ENCODE measurements around the gene DOCK10.
A peak's percentile ranks its signal among the peaks of the same experiment; 100 is the strongest.

DOCK10 gene

DNA sequence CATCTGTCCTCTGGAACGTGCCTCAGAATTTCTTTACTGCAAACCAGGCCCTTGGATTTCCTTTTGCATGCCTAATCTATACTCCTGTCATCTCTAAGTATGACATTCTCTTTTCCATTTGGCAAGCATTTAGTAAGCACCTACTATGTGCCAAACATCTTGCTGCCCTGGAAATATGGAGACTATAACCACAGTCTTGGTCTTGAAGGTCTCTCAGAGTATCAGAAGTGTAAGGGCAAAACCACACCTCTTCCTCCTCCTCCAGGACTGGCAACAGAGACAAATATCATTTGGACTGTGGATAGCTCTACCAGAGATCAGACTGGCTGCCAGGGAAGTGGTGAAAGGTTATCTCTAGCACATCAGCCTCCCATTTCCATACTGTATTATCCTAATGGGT, 11.4 kb downstream of the DOCK10 start:
- H3K4me3 Mint-ChIP-seq, result no peak overlapping the region
- peaks cover 68% of the 10 kb centered on the region for H3K4me1 Mint-ChIP-seq
- ATAC-seq (no peak), DNase-seq (ENCODE audit: low spot score in 2 of 2) (no peak)
- H3K9me3 Mint-ChIP-seq, result no peaks in the 10 kb centered on the region
- peak overlapping the region; percentile 36 for H3K27ac Mint-ChIP-seq
- peaks cover 16% of the 10 kb centered on the region for H3K36me3 Mint-ChIP-seq

DNA sequence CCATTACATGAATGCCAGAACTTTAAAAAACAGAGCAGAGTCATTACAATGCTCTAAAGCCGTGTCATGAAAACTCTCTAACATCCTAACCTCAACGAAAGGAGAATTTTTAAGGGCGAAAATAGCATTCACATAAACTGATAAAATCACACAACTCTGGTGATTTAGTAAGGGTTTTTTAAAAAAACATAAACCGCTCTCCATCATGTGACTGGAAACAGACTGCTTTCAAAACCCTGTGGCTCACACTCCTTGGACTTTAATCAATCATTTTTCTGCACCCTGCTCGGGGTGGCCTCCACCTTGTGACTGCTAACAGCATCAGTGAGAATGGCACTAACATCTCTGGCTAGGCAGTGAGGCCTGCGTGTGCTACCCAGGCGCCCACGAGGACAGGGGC, 12.1 kb downstream of the DOCK10 start:
- peaks cover 16% of the 10 kb centered on the region for H3K36me3 Mint-ChIP-seq
- no peak overlapping the region for H3K4me3 Mint-ChIP-seq
- DNase-seq (ENCODE audit: low spot score in 2 of 2), result no peak

DNA sequence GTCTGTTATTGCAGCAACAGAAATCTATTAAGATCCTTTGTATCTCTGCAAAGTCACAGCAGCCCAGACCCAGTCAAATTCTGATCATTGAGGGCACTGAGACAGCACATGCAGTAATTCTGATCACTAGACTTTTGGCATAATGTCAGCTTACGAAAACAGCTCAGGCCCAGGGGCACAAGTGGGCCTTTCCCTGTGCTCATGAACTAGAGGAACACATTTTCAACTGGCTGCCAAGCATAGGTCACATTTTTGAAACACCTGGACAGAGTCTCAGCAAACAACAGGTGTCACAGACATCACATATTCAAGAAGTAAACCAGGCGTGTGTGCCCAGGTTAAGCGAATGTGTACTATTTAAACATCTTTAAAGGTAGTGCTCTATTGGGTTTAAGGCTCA, 13.7 kb downstream of the DOCK10 start:
- DNase-seq (ENCODE audit: low spot score in 2 of 2), result no peak
- H3K4me1 Mint-ChIP-seq, result peaks cover 58% of the 10 kb centered on the region
- no peak for ATAC-seq
- H3K9me3 Mint-ChIP-seq, result no peaks in the 10 kb centered on the region
- H3K36me3 Mint-ChIP-seq, result peaks cover 17% of the 10 kb centered on the region
- H3K4me3 Mint-ChIP-seq, result no peak overlapping the region
- no peak overlapping the region for H3K27ac Mint-ChIP-seq

More for the DNA sequence above, 12.1 kb downstream of the DOCK10 start:
- peak; percentile 51 for ATAC-seq
- Mint-ChIP-seq H3K27ac (peak overlapping the region; percentile 70), H3K9me3 (no peaks in the 10 kb centered on the region), H3K4me1 (peaks cover 68% of the 10 kb centered on the region)

DNA sequence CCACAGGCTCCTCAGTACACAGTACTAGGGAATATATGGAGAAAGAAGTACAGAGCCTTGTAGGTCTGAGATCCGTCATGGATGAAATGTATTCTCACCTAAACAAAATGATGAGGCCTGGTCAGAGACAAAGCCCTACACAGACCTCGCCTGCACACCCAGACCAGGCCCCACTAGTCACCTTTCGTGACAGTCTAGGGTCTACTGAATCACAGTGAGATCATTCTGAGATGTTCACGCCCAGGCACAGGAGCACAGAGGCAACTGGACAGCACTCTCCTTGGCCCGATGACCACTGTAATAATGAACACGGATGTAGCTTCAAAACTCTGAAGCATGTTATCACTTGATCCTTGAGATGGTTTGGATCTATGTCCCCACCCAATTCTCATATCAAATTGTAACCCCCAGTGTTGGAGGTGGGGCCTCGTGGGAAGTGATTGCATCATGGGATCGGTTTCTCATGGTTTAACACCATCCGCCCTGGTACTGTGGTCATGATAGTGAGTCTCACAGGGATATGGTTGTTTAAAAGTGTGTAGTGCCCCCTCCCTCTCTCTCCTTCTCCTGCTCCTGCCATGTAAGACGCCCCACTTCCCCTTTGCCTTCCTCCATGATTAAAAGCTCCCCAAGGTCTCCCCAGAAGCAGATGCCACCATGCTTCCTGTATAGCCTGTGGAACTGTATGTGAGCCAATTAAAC, 15.1 kb downstream of the DOCK10 start:
- Mint-ChIP-seq H3K4me3 (peak overlapping the region; percentile 2), H3K4me1 (peaks cover 66% of the 10 kb centered on the region)
- peak; percentile 95 for ATAC-seq

DNA sequence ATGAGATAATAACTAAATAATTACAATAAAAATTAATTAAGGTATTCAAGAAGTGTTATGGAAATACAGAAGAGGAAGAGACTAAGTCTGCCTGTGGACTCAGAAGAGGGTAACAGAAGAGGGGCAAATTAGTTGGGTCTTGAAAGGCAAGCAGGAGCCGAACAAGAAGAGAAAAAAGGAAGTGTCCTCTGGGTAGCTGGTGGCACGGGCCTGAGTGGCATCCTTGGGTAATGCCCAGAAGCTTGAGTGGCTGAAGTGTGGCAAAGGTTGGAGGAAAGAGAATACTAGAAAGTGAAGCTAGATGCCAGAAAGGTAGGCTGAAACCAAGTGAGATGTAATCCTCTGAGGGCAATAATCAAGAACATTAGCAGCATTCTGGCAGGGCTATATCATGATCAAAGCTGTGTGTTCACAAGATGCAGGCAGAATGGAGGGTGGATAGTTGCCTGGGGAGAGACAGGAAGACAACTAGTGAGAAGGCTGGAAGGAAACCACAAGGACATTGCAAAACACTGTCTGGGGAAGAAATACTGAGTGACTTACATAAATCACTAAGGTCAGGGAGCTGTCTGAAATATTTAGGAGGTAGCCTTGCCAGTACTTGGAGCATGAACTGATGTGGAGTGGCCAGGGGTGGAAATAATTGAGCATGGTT, 16.2 kb downstream of the DOCK10 start:
- peak overlapping the region; percentile 58 for H3K27ac Mint-ChIP-seq
- H3K4me1 Mint-ChIP-seq, result peaks cover 57% of the 10 kb centered on the region
- no peaks in the 10 kb centered on the region for H3K9me3 Mint-ChIP-seq
- peak overlapping the region; percentile 2 for H3K4me3 Mint-ChIP-seq
- peaks cover 13% of the 10 kb centered on the region for H3K36me3 Mint-ChIP-seq
- DNase-seq (ENCODE audit: low spot score in 2 of 2) (no peak), ATAC-seq (no peak)

More for the DNA sequence above, 15.1 kb downstream of the DOCK10 start:
- no peaks in the 10 kb centered on the region for H3K9me3 Mint-ChIP-seq
- H3K27ac Mint-ChIP-seq, result peak overlapping the region; percentile 58
- no peak for DNase-seq (ENCODE audit: low spot score in 2 of 2)
- peaks cover 13% of the 10 kb centered on the region for H3K36me3 Mint-ChIP-seq

DNA sequence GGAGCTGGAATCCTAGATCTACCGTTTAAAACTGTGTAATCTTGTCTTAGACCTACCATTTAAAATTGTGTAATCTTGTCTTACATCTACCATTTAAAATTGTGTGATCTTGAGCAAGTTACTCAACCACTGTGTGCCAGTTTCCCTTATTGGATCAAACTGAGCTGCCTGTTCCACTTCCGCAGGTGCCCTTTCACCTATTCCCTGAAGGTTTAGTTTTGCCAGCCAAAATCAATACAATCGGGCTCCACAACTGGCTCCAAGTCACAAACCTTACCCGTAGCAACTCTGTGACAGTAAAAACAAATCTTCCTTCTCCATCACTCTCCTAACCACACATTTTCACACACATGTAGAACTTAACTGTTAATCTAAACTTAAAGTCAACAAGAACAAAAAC, 20.1 kb downstream of the DOCK10 start:
- Mint-ChIP-seq H3K27ac (no peak overlapping the region), H3K4me3 (no peak overlapping the region)

DNA sequence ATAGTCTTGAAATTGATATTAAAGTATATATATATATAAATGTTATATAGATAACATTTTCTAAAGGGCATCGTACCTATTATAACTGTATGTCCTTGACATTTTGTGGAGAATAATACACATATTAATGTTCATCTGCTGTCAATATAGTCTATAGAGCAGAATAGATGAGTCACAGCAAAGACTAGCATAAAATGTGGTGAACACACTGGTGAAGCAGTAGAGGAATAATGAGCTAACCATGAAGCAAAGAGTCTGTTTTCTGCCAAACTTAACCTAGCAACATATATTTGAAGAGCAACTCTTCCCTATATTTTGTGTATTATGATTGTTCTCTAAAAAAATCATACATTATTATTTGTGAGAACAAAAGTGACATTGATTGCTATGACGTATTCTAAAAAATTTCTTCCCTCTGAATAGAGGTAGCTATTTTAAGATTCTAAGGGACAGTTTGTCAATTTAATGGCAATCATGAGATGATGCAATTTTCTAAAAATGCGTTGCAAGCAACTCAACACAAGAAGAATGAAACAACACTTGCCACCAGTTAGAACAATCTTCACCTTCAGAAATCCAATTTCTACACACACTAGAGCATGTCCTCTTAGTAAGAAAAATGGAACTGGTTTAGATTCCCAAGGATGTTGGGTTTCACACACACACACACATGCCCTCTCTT, 22.0 kb downstream of the DOCK10 start:
- no peak for DNase-seq (ENCODE audit: low spot score in 2 of 2)
- H3K36me3 Mint-ChIP-seq, result peaks cover 7% of the 10 kb centered on the region
- no peaks in the 10 kb centered on the region for H3K9me3 Mint-ChIP-seq
- no peak overlapping the region for H3K27ac Mint-ChIP-seq
- peak; percentile 67 for ATAC-seq
- H3K4me3 Mint-ChIP-seq, result no peak overlapping the region
- H3K4me1 Mint-ChIP-seq, result peaks cover 52% of the 10 kb centered on the region

More for the DNA sequence above, 20.1 kb downstream of the DOCK10 start:
- Mint-ChIP-seq H3K4me1 (peaks cover 65% of the 10 kb centered on the region), H3K36me3 (peaks cover 7% of the 10 kb centered on the region), H3K9me3 (no peaks in the 10 kb centered on the region)
- no peak for DNase-seq (ENCODE audit: low spot score in 2 of 2)
- ATAC-seq, result no peak

DNA sequence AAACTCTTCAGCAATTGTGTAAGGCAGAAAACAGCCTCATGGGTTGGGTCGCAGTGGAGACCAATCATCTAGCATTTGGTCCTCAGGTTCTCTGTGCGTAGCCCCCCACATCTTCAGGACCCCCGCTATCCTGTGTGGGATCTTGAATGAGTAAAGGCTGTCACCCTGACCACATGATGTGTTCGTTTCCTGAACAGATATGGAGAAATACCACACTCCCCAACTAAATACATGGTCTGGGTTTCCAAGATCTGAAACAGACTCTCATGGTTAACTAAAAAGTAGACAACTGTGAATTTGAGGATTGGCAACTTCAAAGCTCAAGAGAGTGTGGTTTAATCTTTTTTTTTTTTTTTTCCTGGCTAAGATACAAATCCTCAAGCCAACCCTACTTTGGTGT, 23.2 kb downstream of the DOCK10 start:
- no peak for ATAC-seq
- Mint-ChIP-seq H3K4me1 (peaks cover 52% of the 10 kb centered on the region), H3K4me3 (no peak overlapping the region), H3K27ac (peak overlapping the region; percentile 17), H3K9me3 (no peaks in the 10 kb centered on the region), H3K36me3 (no peaks in the 10 kb centered on the region)
- no peak for DNase-seq (ENCODE audit: low spot score in 2 of 2)

DNA sequence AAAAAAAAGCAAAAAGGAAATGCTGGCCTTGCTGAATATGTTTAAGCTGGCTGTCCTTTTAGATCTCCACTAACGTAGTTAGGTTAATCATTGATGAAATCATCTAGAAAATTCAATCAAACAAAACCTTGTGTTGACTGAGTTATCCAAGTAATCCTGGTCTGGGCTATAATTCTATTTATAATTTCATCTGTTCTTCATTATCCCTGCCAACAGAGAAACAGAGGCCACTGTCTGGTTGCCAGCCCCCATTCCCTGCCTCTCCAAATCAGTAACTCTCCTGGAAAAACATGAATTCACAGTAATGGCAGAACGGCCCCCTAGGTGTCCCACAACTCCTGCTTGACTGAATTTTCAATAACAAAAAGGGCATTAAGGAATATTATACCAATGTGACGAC, 24.6 kb downstream of the DOCK10 start:
- Mint-ChIP-seq H3K9me3 (no peaks in the 10 kb centered on the region), H3K4me1 (peaks cover 50% of the 10 kb centered on the region), H3K27ac (no peak overlapping the region), H3K36me3 (no peaks in the 10 kb centered on the region), H3K4me3 (no peak overlapping the region)
- ATAC-seq, result no peak
- no peak for DNase-seq (ENCODE audit: low spot score in 2 of 2)

DNA sequence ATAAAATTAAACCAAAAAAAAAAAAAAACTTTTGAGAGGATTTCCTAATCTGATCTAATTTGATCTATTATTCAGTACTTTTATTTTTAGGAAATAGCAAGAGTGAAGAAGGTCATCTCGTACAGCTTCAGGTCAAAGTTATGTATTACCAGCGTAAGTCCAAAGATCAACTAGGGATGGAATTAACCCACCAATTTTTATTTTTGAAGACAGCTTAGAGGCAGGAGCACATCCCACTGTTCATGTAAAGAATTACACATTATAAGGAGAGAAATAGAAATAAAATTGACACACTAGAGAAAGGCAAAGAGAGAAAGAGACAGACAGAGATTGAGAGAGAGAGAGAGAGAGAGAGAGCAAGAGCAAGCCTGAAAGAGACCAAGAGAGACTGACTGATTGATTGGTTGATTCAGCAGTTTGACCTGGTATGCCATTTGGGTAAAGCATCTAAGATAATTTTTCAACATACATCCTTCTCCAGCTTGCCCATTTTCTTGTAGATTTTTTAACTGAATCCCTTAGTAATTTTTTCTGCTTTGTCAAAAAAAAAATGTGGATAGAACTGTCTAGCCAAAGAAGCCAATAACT, 25.1 kb downstream of the DOCK10 start:
- Mint-ChIP-seq H3K4me1 (peaks cover 46% of the 10 kb centered on the region), H3K9me3 (no peaks in the 10 kb centered on the region), H3K36me3 (no peaks in the 10 kb centered on the region), H3K27ac (no peak overlapping the region), H3K4me3 (no peak overlapping the region)
- DNase-seq (ENCODE audit: low spot score in 2 of 2) (no peak), ATAC-seq (no peak)

DNA sequence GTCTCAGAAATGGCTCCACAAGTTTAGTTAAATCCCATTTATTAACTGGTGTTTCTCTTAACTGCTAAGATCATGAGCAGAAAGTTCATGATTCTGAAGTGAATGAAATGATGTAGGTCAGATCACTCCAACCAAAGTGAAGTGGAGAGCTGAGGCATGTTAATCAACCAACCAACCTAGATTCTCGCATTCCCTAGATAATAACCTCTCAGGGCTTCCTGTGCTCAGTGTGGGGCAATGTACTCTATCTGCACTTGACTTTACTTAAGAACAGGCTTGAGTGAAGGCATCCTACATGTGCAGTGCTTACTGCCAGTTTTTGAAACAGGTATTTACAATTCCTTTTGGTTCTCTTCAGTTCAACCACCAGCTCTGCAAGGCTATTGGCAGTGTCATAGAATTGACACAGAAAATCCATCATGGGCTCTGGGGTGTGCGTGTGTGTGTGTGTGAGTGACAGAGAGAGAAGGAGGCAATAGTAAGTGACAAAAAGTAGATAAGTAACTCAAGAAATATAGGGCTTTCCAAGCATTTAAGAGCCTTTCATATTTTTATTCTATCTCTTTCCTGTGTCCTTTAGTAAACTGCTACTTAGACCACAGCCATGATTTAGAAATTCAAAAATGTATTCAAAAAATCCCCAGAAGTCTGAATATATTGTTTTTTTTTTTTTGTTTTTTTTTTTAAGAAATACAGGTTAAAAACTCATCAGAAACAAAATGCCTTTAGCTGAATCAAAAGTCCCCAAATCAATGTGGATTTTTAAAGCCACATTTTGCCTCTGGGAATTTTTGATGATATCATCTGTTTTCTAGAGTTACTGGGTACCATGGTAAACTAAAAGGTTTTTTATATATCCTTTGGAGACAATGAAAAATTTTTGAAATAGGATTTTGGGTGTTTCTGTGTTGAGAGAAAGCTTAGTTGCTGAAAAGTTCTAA, 28.6 kb downstream of the DOCK10 start:
- DNase-seq (ENCODE audit: low spot score in 2 of 2) (no peak), ATAC-seq (peak; percentile 33)
- peak overlapping the region; percentile 48 for H3K27ac Mint-ChIP-seq
- H3K4me1 Mint-ChIP-seq, result peaks cover 55% of the 10 kb centered on the region
- H3K9me3 Mint-ChIP-seq, result no peaks in the 10 kb centered on the region
- H3K4me3 Mint-ChIP-seq, result no peak overlapping the region
- no peaks in the 10 kb centered on the region for H3K36me3 Mint-ChIP-seq

DNA sequence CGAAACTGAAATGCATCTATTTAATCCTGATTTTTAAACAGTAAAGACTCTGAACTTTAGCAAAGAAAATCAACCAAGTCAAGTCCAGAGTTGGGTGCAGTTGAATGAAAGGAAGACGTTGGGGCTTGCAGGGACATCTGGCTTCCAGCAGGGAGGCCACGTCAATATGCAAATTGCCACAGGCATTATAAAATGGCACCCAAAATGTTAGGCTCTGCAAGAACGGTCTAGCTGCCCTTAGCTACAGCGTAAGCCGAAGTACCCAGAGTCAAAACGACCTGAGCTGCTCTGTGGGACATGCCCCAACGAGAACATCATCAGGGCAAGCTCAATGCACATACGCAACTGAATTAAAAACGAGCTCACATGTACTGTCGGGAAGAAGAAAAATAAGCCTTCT, 30.7 kb downstream of the DOCK10 start:
- Mint-ChIP-seq H3K9me3 (no peaks in the 10 kb centered on the region), H3K4me1 (peaks cover 62% of the 10 kb centered on the region), H3K36me3 (peaks cover 5% of the 10 kb centered on the region), H3K4me3 (no peak overlapping the region), H3K27ac (peak overlapping the region; percentile 81)
- DNase-seq (ENCODE audit: low spot score in 2 of 2) (no peak), ATAC-seq (no peak)

DNA sequence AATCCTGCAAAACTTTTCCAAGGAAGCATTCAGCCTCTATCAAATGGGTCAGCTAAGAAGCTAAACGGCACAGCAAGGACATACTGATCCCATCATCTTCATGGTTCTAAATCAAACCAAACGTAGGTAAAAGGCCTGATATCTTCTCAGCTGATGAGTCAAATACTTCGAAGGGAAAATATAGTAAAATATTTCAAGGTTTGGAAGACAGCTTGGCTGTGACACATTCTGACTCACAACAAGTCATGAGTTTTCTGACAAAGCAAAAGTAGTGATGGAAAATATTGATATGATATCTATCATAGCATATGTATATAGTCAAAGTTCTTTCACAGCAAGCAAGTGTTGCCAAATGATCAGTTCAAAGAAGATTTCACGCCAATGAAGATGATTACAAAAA, 31.5 kb downstream of the DOCK10 start:
- no peaks in the 10 kb centered on the region for H3K9me3 Mint-ChIP-seq
- peak overlapping the region; percentile 81 for H3K27ac Mint-ChIP-seq
- DNase-seq (ENCODE audit: low spot score in 2 of 2) (no peak), ATAC-seq (peak; percentile 93)
- H3K36me3 Mint-ChIP-seq, result peaks cover 5% of the 10 kb centered on the region
- peak overlapping the region; percentile 28 for H3K4me3 Mint-ChIP-seq
- peaks cover 68% of the 10 kb centered on the region for H3K4me1 Mint-ChIP-seq

DNA sequence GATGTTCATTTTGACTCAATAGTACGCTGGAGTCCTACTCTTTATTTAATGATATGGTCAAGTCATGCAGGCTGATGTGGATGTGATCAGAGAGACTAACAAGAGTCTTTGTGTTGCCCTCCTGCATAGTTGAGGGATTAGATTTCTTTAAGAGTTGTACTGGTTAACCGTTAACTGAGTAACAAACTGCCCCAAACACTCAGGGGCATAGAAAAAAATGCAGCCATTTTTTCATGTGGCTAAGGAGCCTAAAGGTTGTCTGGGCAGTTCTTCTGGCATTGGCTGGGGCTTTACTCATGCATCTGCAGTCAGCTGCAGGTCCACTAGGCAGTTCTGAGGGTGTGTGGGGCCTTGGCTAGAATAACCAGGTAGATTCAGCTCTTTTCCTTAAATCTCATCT, 32.5 kb downstream of the DOCK10 start:
- ATAC-seq (no peak), DNase-seq (ENCODE audit: low spot score in 2 of 2) (no peak)
- Mint-ChIP-seq H3K4me1 (peaks cover 68% of the 10 kb centered on the region), H3K9me3 (no peaks in the 10 kb centered on the region), H3K36me3 (peaks cover 5% of the 10 kb centered on the region), H3K4me3 (peak overlapping the region; percentile 28), H3K27ac (peak overlapping the region; percentile 81)

Data from stimulated activated effector memory CD8-positive, alpha-beta T cell treated with anti-CD3 and anti-CD28 coated beads, Interleukin-12 subunit alpha, Interleukin-12 subunit beta, amount 100 ng/mL, for 72 hours (primary cell).